K562 (cell line): ENCODE data around the gene IARS2. TPM values are rescaled to one million over a fixed set of nuclear protein-coding genes. Genes with fewer than 3 reads are reported as not detected.

Experiments used
- BMI1 ChIP-seq: fragments of 150-350 bp; IDR thresholded peaks from 2 replicates; pipeline ENCODE4 v1.6.1; 2014; ENCODE audit warnings: low read length
- HEY1 ChIP-seq: fragments of 250-450 bp; sonication (Bioruptor Pico); IDR thresholded peaks from 2 replicates; pipeline ENCODE4 v1.5.0; 2020; ENCODE audit warnings: mild to moderate bottlenecking, moderate library complexity, borderline replicate concordance
- HMBOX1 ChIP-seq: sonication (generic); IDR thresholded peaks from 2 replicates; pipeline ENCODE4 v1.6.1; 2016
- NCOA1 ChIP-seq: fragments of 450-650 bp; IDR thresholded peaks from 2 replicates; pipeline ENCODE4 v1.6.1; 2016; ENCODE audit warnings: low read depth
- NFATC3 ChIP-seq: fragments of 450-650 bp; IDR thresholded peaks from 2 replicates; pipeline ENCODE4 v1.6.1; 2017; ENCODE audit warnings: mild to moderate bottlenecking
- PKNOX1 ChIP-seq: fragments of 450-650 bp; IDR thresholded peaks from 2 replicates; pipeline ENCODE4 v1.6.1; 2016
- POLR2H ChIP-seq: IDR thresholded peaks from 2 replicates; pipeline ENCODE4 v1.6.1; 2016; ENCODE audit warnings: missing genetic modification characterization, low read depth, mild to moderate bottlenecking, control low read depth, missing compliant biosample characterization, moderate library complexity
- RAD51 ChIP-seq: fragments of 450-650 bp; IDR thresholded peaks from 2 replicates; pipeline ENCODE4 v1.7.1; 2016; ENCODE audit warnings: low read depth, mild to moderate bottlenecking, borderline replicate concordance
- RFX1 ChIP-seq: fragments of 450-650 bp; IDR thresholded peaks from 2 replicates; pipeline ENCODE4 v1.6.1; 2016; ENCODE audit warnings: mild to moderate bottlenecking, moderate library complexity
- RNF2 ChIP-seq: sonication (generic); IDR thresholded peaks from 2 replicates; pipeline ENCODE4 v1.6.1; 2016
- TEAD4 ChIP-seq, 2 experiments: sonication (generic) in 1 of 2; formaldehyde crosslinking in 1 of 2; IDR thresholded peaks; 2 replicates each; pipeline versions ENCODE4 v1.6.1 to v1.8.0; 2012 to 2022; ENCODE audit warnings: borderline replicate concordance in 1 of 2, inconsistent platforms in 1 of 2, low read length in 1 of 2, mild to moderate bottlenecking in 1 of 2, missing genetic modification reagents in 1 of 2
- U2AF2 ChIP-seq: fragments of 200-400 bp; formaldehyde crosslinking; optimal IDR thresholded peaks from 2 replicates; pipeline ENCODE3; 2017; ENCODE audit warnings: low read depth, mild to moderate bottlenecking, low read length
- ZBTB2 ChIP-seq: fragments of 450-650 bp; IDR thresholded peaks from 2 replicates; pipeline ENCODE4 v1.6.1; 2016; ENCODE audit warnings: antibody characterized with exemption
- ZNF12 ChIP-seq: sonication (generic); formaldehyde crosslinking; IDR thresholded peaks from 2 replicates; pipeline ENCODE4 v1.4.0; 2020; ENCODE audit warnings: mild to moderate bottlenecking, missing genetic modification reagents
- ZNF174 ChIP-seq: fragments of 250-450 bp; sonication (Bioruptor Pico); IDR thresholded peaks from 2 replicates; pipeline ENCODE4 v1.4.0; 2020; ENCODE audit warnings: mild to moderate bottlenecking
- ZNF436 ChIP-seq: fragments of 250-450, 450-650 bp; sonication (Bioruptor Pico); formaldehyde crosslinking; IDR thresholded peaks from 2 replicates; pipeline ENCODE4 v1.7.0; 2020; ENCODE audit warnings: mild to moderate bottlenecking
- polyA plus RNA-seq, 8 experiments: library from polyadenylated mRNA; depleted of rRNA in 4 of 8; stranded (reverse) in 5 of 8; unstranded in 3 of 8; fragments of >200 nt; fragmentation: Nextera tagmentation in 2 of 8; fragmentation: Illumina TruSeq in 1 of 8; extraction: Ambion mirVana in 2 of 8; extraction: Trizol in 1 of 8; gene quantifications; 2 replicates each; pipeline versions ENCODE4 v1.2.1 to v1.2.3, GENCODE V29; 2011 to 2014; ENCODE audit warnings: inconsistent platforms in 1 of 8, missing spikeins in 1 of 8
- total RNA-seq, 7 experiments: library from RNA; depleted of rRNA in 6 of 7; stranded (reverse); fragments of >200 nt in 6 of 7; fragmentation: Illumina TruSeq in 2 of 7; extraction: Trizol in 2 of 7; gene quantifications; 2 replicates each; pipeline versions ENCODE4 v1.2.1 to v1.2.3, GENCODE V29; 2011 to 2021; ENCODE audit warnings: low replicate concordance in 1 of 7
- TF ChIP-seq, protein P1 (sequence below): fragments of 450-650 bp; IDR thresholded peaks from 2 replicates; pipeline ENCODE4 v1.6.1; 2016; ENCODE audit warnings: low read depth

IARS2 gene
- total and polyA plus RNA-seq, 9 of the 15 experiments (the other 6 are each of a cell fraction or from before 2014, with no cell fraction given), result 39.6 to 127 (median 93.8) TPM

GRCh38 chr1:220045356-220046051 lies 48.4 kb upstream of the IARS2 start (continued):
- TF ChIP-seq RAD51, result 0 out of 2 replicates have a peak, but pooled peaks have one; percentile 1
- peak; percentile 49; the same call in 1 of the 2 replicates for TF ChIP-seq PKNOX1
- no peak for TF ChIP-seq U2AF2
- TF ChIP-seq HEY1, result no peak
- TF ChIP-seq, protein P1, sequence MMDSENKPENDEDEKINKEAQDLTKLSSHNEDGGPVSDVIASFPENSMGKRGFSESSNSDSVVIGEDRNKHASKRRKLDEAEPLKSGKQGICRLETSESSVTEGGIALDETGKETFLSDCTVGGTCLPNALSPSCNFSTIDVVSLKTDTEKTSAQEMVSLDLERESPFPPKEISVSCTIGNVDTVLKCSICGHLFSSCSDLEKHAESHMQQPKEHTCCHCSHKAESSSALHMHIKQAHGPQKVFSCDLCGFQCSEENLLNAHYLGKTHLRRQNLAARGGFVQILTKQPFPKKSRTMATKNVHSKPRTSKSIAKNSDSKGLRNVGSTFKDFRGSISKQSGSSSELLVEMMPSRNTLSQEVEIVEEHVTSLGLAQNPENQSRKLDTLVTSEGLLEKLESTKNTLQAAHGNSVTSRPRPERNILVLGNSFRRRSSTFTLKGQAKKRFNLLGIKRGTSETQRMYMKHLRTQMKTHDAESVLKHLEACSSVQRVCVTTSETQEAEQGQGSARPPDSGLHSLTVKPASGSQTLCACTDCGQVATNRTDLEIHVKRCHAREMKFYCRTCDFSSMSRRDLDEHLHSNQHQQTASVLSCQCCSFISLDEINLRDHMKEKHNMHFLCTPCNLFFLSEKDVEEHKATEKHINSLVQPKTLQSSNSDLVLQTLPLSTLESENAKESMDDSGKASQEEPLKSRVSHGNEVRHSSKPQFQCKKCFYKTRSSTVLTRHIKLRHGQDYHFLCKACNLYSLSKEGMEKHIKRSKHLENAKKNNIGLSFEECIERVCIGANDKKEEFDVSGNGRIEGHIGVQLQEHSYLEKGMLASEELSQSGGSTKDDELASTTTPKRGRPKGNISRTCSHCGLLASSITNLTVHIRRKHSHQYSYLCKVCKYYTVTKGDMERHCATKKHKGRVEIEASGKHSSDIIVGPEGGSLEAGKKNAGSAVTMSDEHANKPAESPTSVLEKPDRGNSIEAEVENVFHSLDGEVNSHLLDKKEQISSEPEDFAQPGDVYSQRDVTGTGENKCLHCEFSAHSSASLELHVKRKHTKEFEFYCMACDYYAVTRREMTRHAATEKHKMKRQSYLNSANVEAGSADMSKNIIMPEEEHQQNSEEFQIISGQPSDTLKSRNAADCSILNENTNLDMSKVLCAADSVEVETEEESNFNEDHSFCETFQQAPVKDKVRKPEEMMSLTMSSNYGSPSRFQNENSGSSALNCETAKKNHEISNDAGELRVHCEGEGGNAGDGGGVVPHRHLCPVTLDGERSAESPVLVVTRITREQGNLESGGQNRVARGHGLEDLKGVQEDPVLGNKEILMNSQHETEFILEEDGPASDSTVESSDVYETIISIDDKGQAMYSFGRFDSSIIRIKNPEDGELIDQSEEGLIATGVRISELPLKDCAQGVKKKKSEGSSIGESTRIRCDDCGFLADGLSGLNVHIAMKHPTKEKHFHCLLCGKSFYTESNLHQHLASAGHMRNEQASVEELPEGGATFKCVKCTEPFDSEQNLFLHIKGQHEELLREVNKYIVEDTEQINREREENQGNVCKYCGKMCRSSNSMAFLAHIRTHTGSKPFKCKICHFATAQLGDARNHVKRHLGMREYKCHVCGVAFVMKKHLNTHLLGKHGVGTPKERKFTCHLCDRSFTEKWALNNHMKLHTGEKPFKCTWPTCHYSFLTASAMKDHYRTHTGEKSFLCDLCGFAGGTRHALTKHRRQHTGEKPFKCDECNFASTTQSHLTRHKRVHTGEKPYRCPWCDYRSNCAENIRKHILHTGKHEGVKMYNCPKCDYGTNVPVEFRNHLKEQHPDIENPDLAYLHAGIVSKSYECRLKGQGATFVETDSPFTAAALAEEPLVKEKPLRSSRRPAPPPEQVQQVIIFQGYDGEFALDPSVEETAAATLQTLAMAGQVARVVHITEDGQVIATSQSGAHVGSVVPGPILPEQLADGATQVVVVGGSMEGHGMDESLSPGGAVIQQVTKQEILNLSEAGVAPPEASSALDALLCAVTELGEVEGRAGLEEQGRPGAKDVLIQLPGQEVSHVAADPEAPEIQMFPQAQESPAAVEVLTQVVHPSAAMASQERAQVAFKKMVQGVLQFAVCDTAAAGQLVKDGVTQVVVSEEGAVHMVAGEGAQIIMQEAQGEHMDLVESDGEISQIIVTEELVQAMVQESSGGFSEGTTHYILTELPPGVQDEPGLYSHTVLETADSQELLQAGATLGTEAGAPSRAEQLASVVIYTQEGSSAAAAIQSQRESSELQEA, result peak; percentile 18; the same call in 1 of the 2 replicates
- no peak for TF ChIP-seq ZNF174 (CRISPR knock-in tag)
- TF ChIP-seq ZNF436 (CRISPR knock-in tag), result no peak
- TF ChIP-seq HMBOX1, result no peak
- TF ChIP-seq NCOA1, result 0 out of 2 replicates have a peak, but pooled peaks have one; percentile 26
- TF ChIP-seq ZBTB2, result no peak
- peak; percentile 19; the same call in 1 of the 2 replicates for TF ChIP-seq POLR2H (tag)
- TF ChIP-seq RFX1, result no peak
- TF ChIP-seq NFATC3, result peak; percentile 89; the same call in 1 of the 2 replicates
- no peak for TF ChIP-seq ZNF12 (CRISPR knock-in tag)
- no peak for TF ChIP-seq BMI1
- TF ChIP-seq RNF2, result no peak
- no peak for TF ChIP-seq TEAD4 (IDR thresholded peaks at IDR 0.05; ENCODE audit: low read length)
- no peak for TF ChIP-seq TEAD4 (CRISPR knock-in tag; IDR thresholded peaks at IDR 0.05; ENCODE audit: borderline replicate concordance)
